RWPE2 (cell line): ENCODE data around the gene CAPRIN2.

Experiments
- ATAC-seq: fragments of 200-7000 bp; cut with Tn5 transposase; 3 replicates; pipeline ENCODE4 v1.9.1; 2021; ENCODE audit warnings: low read depth
- DNase-seq: peaks from one replicate; pipeline ENCODE4 v3.0.0-alpha.2; 2020; ENCODE audit warnings: low spot score
- H3K27ac ChIP-seq: fragments of 450-650 bp; 2 replicates; pipeline ENCODE4 v1.5.1; 2017; ENCODE audit warnings: mild to moderate bottlenecking; ENCODE audit not compliant: poor library complexity, severe bottlenecking
- H3K27me3 ChIP-seq: fragments of 250-450 bp; sonication (Bioruptor Pico); 2 replicates; pipeline ENCODE4 v1.5.1; 2021; ENCODE audit warnings: mild to moderate bottlenecking, moderate library complexity; ENCODE audit not compliant: insufficient read depth, poor library complexity, severe bottlenecking
- H3K36me3 ChIP-seq: fragments of 250-450 bp; sonication (Bioruptor Pico); 2 replicates; pipeline ENCODE4 v1.5.1; 2020; ENCODE audit warnings: low read depth, mild to moderate bottlenecking, moderate library complexity
- H3K4me1 ChIP-seq: fragments of 250-450 bp; sonication (Bioruptor Pico); 2 replicates; pipeline ENCODE4 v1.5.1; 2021; ENCODE audit warnings: mild to moderate bottlenecking, moderate library complexity; ENCODE audit not compliant: insufficient read depth, poor library complexity, severe bottlenecking
- H3K4me3 ChIP-seq: fragments of 250-450 bp; sonication (Bioruptor Pico); 2 replicates; pipeline ENCODE4 v1.5.1; 2021; ENCODE audit warnings: mild to moderate bottlenecking, moderate library complexity; ENCODE audit not compliant: severe bottlenecking
- H3K9me3 ChIP-seq: fragments of 250-450 bp; sonication (Bioruptor Pico); 2 replicates; pipeline ENCODE4 v1.5.1; 2021; ENCODE audit warnings: mild to moderate bottlenecking, moderate library complexity; ENCODE audit not compliant: severe bottlenecking
- CTCF ChIP-seq: fragments of 450-650 bp; IDR thresholded peaks from one replicate; pipeline ENCODE4 v1.5.1; 2017; ENCODE audit warnings: mild to moderate bottlenecking, moderate library complexity; ENCODE audit not compliant: poor library complexity, severe bottlenecking

CAPRIN2 gene

DNA sequence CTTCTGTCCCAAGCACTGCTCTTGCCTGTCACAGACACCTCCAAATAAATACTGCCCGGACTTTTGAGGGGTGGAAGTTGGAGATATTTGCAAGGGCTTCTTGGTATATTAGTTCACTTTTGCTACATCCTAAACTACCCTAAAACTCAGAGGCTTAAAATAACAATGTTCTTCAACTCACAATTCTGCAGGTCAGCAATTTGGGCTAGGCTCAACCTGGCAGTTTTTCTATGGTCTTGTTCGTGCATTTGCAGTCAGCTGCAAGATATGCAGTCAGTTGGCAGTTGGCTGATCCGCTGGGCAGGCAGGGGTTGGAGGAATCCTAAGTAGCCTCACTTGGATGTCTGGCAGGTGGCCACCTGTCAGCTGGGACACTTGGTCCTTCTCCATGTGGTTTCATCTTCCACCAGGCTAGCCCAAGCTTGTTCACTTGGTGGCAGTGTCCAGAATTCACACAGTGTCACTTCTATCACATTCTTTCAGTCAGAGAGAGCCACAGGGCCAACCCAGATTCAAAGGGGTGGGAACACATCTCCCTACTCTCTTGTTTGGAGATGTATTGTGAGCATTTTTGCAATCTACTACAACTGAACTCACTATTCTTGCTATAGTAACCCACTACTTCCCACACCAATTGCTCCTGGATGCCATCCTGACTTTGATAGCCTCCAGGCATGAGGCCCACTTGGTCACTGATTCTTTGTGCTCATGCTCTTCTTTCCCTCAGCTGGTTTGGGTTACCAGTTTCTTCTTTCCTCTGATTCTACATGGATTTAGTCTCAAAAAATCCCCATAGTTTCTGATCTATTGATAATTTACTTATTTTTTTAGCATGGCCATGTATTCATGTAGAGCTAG lies 27.8 kb upstream of the CAPRIN2 start:
- no peaks in the 10 kb centered on the region for H3K36me3 ChIP-seq
- DNase-seq (no peak), ATAC-seq (no peak)
- H3K27ac ChIP-seq, result no peak overlapping the region
- no peaks in the 10 kb centered on the region for H3K9me3 ChIP-seq
- TF ChIP-seq CTCF, result no peak
- H3K4me1 ChIP-seq, result no peaks in the 10 kb centered on the region
- H3K4me3 ChIP-seq, result no peak overlapping the region
- no peaks in the 10 kb centered on the region for H3K27me3 ChIP-seq

GRCh38 chr12:30779578-30779977 lies 24.8 kb upstream of the CAPRIN2 start:
- Histone ChIP-seq H3K36me3 (no peaks in the 10 kb centered on the region), H3K9me3 (no peaks in the 10 kb centered on the region), H3K4me3 (no peak overlapping the region), H3K27ac (no peak overlapping the region), H3K27me3 (no peaks in the 10 kb centered on the region), H3K4me1 (no peaks in the 10 kb centered on the region)
- ATAC-seq (no peak), DNase-seq (no peak)
- TF ChIP-seq CTCF, result no peak

DNA sequence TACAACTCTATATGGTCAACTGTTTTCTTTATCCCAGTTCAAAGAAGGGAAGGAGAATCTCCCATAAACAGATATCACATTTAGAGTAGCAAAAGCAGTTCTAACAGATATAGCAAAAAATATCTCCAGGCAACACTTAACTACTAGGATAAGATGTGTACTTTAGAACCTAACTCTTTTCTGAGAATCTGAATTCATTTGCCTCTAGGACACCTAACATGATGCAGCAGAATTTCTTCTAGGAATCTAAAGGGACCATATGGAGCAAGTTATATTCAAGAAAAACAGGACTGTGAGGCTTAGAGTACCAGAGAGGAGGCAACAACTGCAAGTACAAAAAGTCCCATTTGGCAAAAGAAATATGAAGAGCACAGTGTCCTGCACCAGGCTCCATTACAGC lies 24.4 kb upstream of the CAPRIN2 start:
- TF ChIP-seq CTCF, result no peak
- no peaks in the 10 kb centered on the region for H3K9me3 ChIP-seq
- ATAC-seq (no peak), DNase-seq (no peak)
- no peaks in the 10 kb centered on the region for H3K4me1 ChIP-seq
- H3K36me3 ChIP-seq, result no peaks in the 10 kb centered on the region
- no peak overlapping the region for H3K27ac ChIP-seq
- no peaks in the 10 kb centered on the region for H3K27me3 ChIP-seq
- H3K4me3 ChIP-seq, result no peak overlapping the region

DNA sequence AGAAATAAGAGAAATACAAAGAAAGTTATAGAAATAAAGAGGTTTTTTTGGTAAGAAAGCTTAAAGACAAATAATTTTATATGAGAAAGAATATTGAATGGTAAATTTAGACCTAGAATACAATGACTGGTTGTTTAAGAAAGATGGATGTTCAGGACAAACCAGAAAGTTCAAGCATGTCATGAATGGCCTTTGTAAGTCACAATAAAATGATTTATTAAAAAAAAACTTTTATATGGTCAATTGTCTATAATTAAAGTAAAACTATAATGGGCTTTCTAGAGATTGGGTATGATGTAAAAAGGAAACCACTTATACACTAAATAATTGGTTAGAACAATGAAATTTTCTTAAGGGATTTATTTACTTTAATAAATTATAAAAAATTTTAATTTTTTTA lies 19.8 kb upstream of the CAPRIN2 start:
- H3K27me3 ChIP-seq, result no peaks in the 10 kb centered on the region
- H3K36me3 ChIP-seq, result no peaks in the 10 kb centered on the region
- H3K27ac ChIP-seq, result no peak overlapping the region
- ATAC-seq (no peak), DNase-seq (no peak)
- H3K4me1 ChIP-seq, result no peaks in the 10 kb centered on the region
- no peaks in the 10 kb centered on the region for H3K9me3 ChIP-seq
- H3K4me3 ChIP-seq, result no peak overlapping the region
- TF ChIP-seq CTCF, result no peak

GRCh38 chr12:30769802-30770201 lies 15.1 kb upstream of the CAPRIN2 start:
- TF ChIP-seq CTCF, result no peak
- Histone ChIP-seq H3K36me3 (no peaks in the 10 kb centered on the region), H3K27me3 (no peaks in the 10 kb centered on the region), H3K4me1 (no peaks in the 10 kb centered on the region), H3K27ac (no peak overlapping the region), H3K9me3 (no peaks in the 10 kb centered on the region), H3K4me3 (no peak overlapping the region)
- ATAC-seq (no peak), DNase-seq (no peak)
